Ecto neural progenitor cell (in vitro differentiated cells): ENCODE measurements around the gene TMEM190.
A peak's percentile ranks its signal among the peaks of the same experiment; 100 is the strongest.

Experiments used
- DNase-seq: peaks from one replicate; pipeline ENCODE4 v3.0.0-alpha.2; 2018; ENCODE audit warnings: low spot score

The TMEM190 gene

GRCh38 chr19:55352040-55352439 lies 24.6 kb upstream of the TMEM190 start:
- no peak for DNase-seq

- DNase-seq = no peak
Observed at GRCh38 chr19:55352549-55353145, 24.0 kb upstream of the TMEM190 start.

- no peak for DNase-seq
Observed at GRCh38 chr19:55353356-55353802, 23.2 kb upstream of the TMEM190 start.

- peak; percentile 86 for DNase-seq
Observed at GRCh38 chr19:55353803-55354697, 22.6 kb upstream of the TMEM190 start.

- no peak for DNase-seq
Observed at GRCh38 chr19:55354698-55355212, 21.9 kb upstream of the TMEM190 start, which contains the start of gene COX6B2. TSS of gene COX6B2 (minus strand) at chr19:55354719. CDS start at chr19:55354521, 198 bp downstream.

- DNase-seq = no peak
Observed at GRCh38 chr19:55355213-55355821, 21.3 kb upstream of the TMEM190 start.

- DNase-seq = no peak
Observed at GRCh38 chr19:55358493-55358892, 18.1 kb upstream of the TMEM190 start.

- DNase-seq = no peak
Observed at GRCh38 chr19:55358943-55359908, 17.4 kb upstream of the TMEM190 start.

- no peak for DNase-seq
Observed at GRCh38 chr19:55360902-55361301, 15.7 kb upstream of the TMEM190 start.

- DNase-seq = no peak
Observed at GRCh38 chr19:55362174-55362989, 14.2 kb upstream of the TMEM190 start.

- DNase-seq = no peak
Observed at GRCh38 chr19:55362990-55363716, 13.5 kb upstream of the TMEM190 start, which contains the start of gene GARIN5B. TSS of gene GARIN5B (minus strand) at chr19:55363260. CDS start at chr19:55363066, 194 bp downstream.

- no peak for DNase-seq
Observed at GRCh38 chr19:55365245-55365644, 11.4 kb upstream of the TMEM190 start.

- no peak for DNase-seq
Observed at GRCh38 chr19:55365964-55366363, 10.7 kb upstream of the TMEM190 start.

GRCh38 chr19:55366790-55367189 lies 9.8 kb upstream of the TMEM190 start:
- DNase-seq = no peak

- DNase-seq = no peak
Observed at GRCh38 chr19:55368106-55368505, 8.5 kb upstream of the TMEM190 start.

GRCh38 chr19:55368701-55369563 lies 7.7 kb upstream of the TMEM190 start:
- no peak for DNase-seq

GRCh38 chr19:55369653-55370304 lies 6.8 kb upstream of the TMEM190 start:
- peak; percentile 86 for DNase-seq

- DNase-seq = no peak
Observed at GRCh38 chr19:55370305-55370988, 6.2 kb upstream of the TMEM190 start, which contains the start of gene IL11. TSS of gene IL11 (minus strand) at chr19:55370463. CDS start at chr19:55370310, 153 bp downstream.
